Keratinocyte (primary cell): ENCODE results near the gene CNGA1.
"Not testable (repeated sequence)": the region's sequence is repeated elsewhere in the genome, so short reads cannot be mapped to it uniquely, and the experiment has no call there.

Experiments used
- CTCF ChIP-seq, 3 experiments: IDR thresholded peaks in 1 of 3; conservative IDR thresholded peaks in 1 of 3; optimal IDR thresholded peaks in 1 of 3; 2 replicates in 2 of 3; 3 replicates in 1 of 3; pipeline versions ENCODE3 to v1.5.1; 2011; ENCODE audit warnings: low read length in 3 of 3, mild to moderate bottlenecking in 3 of 3, moderate library complexity in 2 of 3, control low read depth in 1 of 3, inconsistent platforms in 1 of 3; ENCODE audit not compliant: insufficient read depth in 2 of 3; ENCODE audit errors: extremely low read depth in 1 of 3
- EZH2 ChIP-seq: IDR thresholded peaks from one replicate; pipeline ENCODE4 v1.6.1; 2012; ENCODE audit warnings: inconsistent platforms, mild to moderate bottlenecking, low read length, moderate library complexity

- TF ChIP-seq CTCF (optimal IDR thresholded peaks at IDR 0.05 in 1 of 3, IDR thresholded peaks at IDR 0.05 in 1 of 3, conservative IDR thresholded peaks at IDR 0.05 in 1 of 3; ENCODE audit: extremely low read depth in 1 of 3, insufficient read depth in 2 of 3, low read length in 3 of 3); EZH2: not testable (repeated sequence)
Measured at GRCh38 chr4:47922436-47923260, 93.8 kb downstream of the CNGA1 start.
